GM18502 (cell line): Measurements from ENCODE around the gene SKI.
A peak's percentile ranks its signal among the peaks of the same experiment; 100 is the strongest.
"Not testable (repeated sequence)": the region's sequence is repeated elsewhere in the genome, so short reads cannot be mapped to it uniquely, and the experiment has no call there.

Source experiments
- ATAC-seq: cut with Tn5 transposase; IDR thresholded peaks from one replicate; pipeline ENCODE4 v1.9.1; 2021; ENCODE audit warnings: mild to moderate bottlenecking; ENCODE audit not compliant: unreplicated experiment, poor library complexity

The SKI gene

DNA sequence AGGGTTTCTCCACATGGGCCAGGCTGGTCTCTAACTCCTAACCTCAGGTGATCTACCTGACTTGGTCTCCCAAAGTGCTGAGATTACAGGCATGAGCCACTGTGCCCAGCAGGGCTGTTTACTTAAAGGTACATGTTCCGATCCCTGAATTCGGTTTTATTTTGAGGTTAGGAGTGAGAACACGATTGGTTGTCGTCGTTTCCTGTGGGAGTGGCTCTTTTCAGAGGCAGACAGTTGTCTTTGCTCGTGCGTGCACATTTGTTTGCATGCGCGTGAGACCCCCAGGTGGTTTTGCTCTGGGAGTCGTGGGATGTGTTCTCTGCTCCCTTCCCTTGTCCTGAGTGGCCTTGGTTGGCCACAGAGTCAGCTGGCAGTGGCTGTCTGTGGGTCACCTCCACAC, 60.2 kb downstream of the SKI start:
- no peak for ATAC-seq

DNA sequence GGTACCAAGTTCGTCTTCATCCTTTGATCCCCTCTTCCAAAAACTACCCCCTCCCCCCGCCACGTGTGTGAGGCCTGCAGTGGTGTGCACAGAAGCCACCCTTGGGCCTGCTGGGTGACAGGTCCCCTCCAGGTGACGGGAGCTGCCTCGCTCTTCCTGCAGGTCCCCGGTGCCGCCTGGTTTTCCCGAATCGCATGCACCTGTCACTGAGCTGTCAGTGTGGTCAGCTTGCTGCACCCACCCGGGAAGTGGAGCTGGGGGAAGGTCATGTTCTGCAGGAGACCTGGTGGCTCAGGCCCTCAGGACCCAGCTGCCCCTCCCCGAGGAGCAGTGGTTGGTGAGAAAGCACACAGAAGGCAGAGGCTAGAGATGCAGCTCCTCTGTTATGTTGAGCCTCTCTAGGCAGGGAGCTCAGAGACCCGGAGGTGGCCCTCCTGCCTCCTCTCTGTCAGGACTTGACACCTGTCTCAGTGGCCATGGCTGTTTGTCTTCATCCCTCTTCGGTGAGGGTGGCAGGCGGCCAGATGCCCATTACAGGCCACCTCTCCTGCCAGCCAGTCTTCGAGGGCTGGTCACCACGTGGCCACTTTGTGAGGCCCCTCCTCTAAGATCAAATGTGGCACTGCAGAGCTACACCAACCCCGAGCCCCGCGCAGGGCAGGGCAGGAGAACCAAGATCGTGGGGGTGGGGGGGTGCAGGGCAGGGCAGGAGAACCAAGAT, 60.9 kb downstream of the SKI start:
- ATAC-seq, result no peak

DNA sequence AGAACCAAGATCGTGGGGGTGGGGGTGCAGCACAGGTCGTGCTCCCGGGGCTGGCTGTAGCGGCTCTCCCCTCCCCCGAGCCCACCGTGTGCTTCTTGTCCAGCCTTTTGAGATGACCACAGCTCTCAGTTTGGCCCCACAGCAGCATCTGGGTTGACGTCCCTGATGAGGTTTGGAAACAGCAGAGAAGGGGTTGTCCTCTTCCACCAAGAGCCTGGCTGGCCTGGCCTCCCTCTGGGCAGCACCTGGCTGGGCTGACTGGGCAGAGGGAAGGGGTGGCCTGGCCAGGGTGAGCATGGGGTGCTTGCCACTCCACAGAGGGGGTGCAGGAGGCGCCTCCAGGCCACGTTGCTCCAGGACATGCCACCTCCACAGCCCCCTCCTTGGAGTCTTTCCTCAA, 61.5 kb downstream of the SKI start:
- no peak for ATAC-seq

DNA sequence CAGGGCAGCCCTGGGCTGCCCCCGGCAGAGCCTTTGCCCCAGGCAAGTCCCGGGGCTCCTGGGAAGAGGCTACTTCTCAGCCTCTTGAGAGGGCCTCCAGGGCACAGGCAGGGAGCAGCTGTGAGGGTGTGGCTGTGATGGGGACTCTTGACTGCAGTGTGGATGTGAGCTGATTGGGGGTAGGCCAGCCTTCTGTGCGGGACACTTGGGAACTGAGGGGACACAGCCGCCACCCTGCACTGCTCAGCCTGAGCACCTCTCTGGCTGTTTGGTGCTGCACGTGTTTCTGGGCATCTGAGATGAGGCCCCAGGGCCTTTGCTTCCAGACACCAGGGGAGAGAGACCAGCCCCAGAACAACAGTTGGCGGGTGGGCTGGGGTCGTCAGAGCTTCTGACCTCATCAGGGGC, 62.1 kb downstream of the SKI start:
- ATAC-seq, result peak; percentile 36

DNA sequence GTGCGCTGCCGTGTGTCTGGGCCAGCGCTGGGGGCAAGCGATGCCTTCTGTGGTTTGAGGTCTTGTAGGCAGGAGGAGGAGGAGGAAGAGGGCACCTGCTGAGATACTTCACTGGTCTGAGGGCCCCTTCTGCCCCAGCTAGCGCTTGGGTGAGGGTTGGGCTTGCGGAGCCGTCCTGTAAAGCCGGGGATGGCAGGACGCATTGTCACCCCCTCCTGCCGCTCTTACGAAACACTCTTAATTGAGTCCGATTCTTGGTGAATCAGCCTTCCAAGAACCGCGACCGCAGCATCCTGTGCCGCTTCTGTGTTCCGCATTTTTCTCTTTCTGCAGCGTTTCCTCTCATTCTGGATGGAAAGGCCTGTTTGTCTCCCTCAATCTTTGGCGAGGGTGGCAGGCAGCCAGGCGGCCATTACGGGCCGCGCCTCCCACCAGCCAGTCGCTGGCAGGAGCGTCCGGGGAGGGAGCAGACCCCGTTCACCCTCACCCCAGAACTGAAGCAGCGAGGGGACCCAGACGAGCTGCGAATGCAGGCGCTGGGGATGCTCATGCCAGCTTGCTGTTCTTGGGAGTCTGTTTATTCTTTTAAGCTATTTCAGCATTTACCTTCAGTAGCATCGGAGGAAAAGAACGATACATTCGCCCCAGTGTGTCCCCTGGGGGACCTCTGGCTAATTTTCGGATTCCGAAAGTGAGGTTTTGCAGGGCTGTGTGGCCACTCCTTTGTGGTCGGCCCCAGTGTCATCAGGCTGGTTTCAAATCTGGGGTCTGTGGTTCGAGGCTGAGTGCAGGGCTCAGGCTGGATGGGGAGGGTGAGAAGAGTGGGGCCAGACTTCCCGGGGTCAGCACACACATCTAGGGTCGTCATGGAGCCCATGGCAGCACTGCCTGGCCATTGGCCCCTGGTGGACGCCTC, 62.7 kb downstream of the SKI start:
- peak; percentile 72 for ATAC-seq

DNA sequence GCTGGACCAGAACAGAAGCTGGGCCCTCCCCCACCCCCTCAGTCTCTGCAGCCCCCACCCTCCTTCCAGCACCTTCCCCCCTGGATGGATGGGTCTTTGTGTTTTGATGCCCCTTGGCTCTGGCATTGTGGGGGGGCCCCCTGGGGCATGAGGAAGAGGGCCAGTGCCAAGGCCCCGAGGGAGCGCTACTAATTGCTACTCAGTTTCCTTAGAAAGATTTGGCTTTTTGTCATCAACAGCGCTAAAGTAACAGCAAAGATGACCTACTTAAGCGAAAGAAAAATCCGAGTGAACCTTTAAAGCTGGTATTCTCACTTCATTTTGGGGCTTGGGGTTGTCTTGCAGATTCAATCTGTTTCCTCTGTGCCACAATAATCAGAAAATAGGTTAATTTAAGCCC, 63.5 kb downstream of the SKI start:
- no peak for ATAC-seq

DNA sequence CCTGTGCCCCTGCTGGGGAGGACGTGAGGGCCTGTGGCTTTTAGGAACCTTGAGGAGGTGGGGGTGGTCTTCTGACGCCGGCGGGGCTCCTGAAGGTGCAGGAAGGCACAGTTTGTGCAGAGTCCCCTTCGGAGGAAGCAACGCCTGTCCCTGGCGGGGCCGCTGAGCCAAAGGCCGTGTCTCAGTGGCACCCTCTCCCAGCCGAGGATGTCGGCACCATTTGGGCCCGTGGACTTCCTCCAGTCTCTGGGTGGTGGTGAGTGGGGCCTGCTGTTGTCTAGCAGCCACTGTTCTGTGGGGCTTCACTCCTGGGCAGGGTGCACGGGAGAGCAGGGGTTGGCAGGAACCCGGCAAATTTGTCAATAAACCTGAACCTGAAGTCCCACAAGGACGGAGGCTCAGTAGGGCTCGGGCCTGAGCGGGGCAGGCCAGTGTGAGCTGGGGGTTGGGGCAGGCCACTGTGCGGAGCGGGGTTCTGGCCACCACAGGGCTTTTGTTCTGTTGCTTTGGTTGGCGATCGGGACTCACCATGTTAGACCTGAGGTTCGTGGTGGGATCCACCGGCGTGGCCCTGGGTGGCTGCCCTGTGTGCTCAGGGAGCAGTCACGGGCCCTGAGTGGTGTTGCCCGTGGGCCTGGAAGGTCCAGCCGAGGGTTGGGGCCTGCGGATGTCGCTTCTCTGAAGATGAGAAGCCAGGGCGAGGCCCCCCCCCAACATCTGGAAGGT, 64.8 kb downstream of the SKI start:
- no peak for ATAC-seq

DNA sequence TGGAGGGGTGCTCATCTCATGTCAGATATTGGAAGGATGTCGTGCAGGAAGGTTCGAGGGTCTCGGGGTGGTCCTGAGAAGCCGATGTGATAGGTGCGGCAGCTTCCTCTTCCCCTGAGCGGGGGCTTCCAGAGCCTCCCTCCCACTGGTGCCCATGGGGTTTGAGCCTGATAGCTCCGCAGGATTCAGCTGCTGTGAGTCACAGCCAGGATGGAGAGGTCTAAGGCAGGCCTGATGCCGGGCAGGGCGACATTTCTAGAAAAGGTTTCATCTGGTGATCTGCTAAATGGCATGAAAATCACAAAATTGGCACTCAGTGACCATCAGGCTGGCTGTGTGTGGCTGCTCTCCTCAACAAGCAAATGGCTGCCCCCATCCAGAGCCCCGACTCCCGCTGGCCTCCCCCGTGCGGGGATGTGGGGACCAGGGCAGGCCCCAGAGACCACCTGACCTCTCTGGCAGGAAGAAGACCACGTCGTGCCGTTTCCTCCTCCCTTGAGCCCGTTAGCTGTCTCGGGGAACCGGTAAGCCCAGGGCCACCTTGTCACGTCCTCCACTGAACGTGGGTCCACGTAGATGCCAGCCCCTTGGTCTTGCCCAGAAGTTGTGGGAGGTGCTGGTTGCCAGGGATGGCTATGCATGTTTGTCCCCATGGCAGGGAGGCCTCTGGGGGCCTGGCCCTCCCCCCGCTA, 66.1 kb downstream of the SKI start:
- no peak for ATAC-seq

DNA sequence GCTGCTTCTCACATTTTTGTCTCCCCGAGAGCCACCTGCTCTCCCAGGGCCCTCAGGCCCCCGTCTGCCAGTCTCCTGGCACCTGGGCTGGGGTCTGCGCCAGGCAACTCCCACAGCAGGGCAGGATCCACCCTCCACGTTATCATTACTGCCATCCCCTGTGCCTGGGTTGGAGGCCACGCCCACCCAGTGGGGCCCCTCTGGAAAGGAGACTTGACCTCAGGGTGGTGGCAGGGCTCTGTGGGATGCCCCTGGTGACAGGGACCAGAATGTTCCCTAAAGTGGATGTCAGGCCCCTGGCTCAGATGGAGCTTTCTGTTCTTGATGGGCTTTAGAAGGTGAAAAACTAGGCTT, 66.6 kb downstream of the SKI start:
- ATAC-seq, result no peak

DNA sequence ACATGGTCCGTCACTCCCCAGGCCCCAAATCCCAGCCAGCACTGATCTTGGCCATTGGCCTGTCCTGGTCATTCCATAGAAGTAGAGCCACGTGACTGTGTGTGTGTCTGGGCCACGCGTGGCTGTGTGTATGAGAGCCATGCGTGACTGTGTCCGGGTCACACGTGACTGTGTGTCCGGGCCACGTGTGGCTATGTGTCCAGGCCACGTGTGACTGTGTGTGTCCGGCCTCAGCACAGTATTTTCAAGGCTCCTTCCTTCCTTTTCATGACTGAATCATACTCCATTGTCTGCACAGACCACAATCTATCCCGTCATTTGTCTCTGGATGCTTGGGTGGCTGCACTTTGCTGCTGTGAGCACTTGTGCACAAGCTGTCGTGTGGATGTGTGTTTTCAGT, 67.4 kb downstream of the SKI start:
- ATAC-seq, result no peak

DNA sequence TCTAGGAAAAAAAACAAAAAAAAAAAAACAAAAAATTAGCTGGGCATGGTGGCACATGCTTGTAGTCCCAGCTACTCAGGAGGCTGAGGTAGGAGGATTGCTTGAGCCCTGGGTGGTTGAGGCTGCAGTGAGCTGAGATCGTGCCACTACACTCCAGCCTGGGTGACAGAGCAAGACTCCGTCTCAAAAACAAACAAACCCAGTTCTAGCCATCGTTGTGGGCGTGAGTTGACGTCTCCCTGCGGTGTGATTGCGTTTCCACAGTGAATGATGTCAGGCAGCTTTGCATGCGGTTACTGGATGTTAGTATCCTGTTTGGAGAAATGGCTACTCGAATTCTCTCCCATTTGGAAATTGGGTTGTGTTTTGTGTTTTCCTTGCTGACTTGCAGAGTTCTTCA, 68.1 kb downstream of the SKI start:
- not testable (repeated sequence) for ATAC-seq

DNA sequence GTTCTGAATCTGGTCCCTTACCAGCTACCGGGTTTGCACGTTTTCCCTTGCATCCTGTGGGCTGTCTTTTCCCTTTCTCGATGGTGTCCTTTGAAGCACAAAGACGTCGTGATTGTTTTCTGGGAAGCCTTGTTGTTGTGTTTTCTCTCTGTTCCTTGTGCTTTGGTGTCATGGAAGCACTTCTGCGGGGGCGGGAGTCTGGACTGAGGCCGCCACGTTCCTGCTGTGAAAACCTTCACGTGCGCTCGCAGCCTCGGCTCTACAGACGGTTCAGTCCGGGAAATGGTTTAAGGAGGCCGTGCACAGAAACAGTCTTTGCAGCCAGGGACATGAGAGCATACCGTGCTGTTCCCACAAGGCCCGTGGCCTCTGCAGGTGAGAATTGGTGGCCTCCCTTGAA, 68.5 kb downstream of the SKI start:
- ATAC-seq, result no peak

DNA sequence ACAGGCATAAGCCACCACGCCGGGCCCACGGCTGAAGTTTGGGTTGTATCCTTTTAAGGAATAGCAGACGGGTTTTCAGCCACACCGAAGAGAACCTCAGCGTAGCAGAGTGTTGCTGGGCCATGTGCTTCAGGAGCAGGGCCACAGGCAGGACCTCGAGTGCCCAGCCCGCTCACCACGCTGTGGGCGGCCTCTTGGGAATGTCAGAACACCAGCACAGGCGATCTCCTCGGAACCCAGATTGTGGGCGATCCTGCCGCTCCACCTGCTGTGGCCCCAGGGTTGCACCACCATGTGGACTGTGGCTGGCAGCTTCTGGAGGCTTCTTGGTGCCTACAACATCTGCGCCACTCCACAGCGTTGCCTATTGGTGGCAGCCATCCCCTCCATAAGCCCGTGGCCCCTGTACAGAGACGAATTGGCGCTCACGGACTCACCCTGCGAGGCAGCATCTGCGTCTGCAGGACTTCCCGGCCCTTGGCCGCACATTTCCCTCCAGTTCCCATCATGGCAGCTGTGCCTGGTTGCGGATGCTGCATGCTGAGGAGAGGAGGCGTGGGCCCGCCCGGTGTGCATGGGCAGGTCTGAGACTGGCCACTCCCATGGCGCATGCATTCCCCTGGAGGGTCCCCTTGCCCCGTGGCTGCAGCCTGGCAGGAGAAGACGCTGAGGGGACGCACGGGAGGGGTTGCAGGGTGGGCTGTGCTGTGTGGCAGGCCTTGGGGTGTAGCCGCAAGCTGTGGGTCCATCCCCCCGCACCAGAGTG, 69.3 kb downstream of the SKI start:
- no peak for ATAC-seq

DNA sequence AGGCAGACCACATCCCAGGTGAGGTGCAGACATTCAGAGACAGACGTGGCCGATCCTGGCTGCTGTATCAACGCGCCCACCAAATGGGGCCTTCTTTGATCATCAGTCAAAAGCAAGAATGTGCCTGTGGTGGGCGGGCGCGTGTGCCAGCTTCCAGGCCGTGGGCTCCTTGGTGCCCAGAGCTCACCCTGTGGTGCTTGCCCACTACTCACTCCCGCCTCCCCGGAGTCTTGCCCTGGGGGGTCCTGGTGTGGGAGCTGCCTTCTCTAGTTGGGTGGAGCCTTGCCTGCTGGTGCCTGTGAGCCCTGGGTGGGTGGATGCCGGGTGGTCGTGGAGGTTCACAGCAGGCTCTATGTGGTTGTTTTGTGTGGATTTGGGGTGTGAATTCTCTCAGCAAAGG, 70.6 kb downstream of the SKI start:
- ATAC-seq, result no peak

DNA sequence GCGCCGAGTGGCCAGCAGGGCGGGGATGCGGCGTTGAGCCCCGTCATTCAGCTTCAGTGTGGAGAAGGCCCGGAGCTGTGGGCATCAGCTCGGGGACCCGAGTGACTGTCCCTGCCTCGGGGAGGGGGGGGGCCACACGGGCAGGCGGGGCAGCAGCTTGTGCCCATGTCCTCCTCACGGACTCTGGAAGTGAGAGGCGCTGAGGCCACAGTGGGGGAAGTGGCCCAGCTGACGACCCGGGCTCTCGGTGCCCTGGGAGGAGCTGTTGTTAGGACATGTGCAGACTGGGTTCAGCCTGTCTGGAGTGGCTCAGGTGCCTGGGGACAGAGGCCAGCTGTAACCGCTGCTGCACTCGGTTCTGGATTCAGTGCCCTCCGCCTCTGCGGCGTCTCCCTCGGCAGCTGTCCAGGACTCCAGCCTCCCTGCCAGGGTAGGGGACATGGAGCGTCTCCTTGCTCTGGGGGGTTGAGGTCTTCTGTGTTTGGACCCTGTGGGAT, 71.1 kb downstream of the SKI start:
- no peak for ATAC-seq

DNA sequence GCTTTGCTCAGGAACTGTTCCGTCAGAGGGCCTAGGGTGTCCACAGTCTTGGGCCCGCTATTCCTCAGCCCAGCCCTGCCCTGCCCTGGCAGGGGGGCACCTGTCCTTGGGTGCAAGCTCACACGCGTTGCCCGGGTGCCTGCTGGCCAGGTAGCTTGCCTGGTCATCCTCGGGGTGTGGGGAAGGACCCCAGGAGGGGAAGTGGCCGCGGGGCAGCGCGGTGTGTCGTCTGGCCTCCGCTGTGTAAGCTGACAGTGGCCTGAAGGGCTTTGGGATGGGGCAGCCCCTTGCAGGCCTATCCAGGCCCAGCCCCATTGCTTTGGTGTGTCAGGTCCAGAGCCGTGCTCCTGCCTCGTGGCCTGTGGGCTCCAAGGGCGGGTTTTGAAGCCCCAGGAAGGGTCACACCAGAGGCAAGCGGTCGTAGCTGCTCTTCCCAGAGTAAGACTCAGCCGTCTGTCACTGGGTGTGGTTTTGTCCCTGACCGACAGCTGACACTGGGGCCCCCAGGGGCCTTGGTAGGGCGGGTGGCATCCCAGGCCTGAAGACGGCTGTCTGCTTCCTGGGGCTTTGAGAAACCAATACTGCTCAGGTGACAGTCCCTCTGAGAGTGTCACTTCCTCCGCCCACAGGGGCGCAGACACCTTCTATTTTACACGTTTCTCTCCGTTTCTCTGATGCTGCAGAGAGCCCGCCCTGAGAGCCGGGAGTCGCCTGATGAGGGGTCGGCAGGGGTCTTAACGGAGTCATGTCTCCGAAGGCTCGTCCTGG, 72.1 kb downstream of the SKI start:
- peak; percentile 80 for ATAC-seq

DNA sequence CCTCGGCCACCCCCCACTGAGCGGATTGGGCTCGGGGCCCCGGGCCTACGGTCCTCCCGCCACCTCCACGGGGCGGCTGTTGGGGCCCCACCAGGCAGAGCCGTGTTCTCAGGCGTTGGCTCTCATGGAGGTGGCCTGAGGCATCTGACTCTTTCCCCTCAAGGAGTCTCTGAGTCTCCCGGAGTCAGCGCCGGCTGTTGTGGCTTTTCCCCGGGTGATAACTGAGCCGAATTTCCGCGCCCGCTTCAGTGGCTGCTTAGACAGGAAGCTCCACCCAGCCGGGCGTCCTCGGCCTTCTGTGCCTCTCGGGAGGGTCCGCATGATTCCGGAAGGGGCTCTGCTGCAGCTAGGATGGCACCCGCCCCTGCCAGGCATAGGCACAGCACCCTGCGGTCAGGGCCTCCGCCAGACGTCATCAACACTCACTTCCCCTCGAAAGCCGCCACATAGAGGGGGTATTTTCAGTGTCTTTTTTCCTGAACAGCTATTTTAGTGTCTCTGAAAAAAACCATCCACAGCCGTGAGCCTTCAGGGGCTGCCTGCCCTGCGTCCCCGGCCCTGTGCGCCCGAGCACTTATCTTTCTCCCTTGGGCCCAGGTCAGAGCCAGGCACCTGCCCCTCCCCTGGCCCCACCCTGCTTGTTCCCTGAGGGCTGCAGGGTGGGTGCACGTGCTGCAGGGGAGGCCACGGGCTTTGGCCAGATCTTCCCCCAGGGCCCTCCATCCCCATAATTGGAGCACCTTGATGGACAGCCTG, 72.9 kb downstream of the SKI start:
- ATAC-seq, result peak; percentile 56

DNA sequence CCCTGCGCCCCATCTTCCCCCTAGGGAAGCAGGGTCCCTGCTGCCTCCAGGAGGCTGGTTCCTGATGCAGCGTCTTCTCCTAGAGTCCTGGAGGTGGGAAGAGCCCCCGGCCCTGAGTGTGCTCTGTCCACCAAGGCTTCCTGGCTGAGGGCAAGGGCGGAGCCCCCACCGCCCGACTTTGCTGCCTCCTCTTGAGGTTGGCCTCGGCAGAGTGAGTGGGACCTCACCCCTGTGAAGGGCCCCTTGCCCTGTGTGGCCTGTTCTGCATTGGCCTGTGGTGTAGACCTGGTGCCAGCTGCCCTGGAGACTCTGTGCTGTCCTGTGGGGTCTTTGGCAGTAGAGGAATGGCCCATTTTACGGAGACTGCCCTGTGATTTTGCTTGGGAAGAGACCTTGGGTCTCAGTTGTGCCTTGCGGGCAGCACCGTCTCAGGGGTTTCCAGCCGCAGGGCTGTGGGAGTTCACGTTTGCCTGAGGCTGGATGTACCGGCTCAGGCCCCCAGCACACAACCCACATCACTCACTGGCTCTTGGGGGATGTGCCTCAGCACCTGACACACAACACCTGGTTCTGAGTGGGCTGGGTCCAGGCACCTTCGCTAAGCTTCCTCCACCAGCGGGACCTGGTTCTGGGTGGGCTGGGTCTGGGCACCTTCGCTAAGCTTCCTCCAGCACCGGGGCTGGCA, 73.6 kb downstream of the SKI start:
- ATAC-seq, result no peak
